ENCODE data around the gene HMGA1. TPM values are rescaled to one million over a fixed set of nuclear protein-coding genes. Genes with fewer than 3 reads are reported as not detected.

The HMGA1 gene
- total RNA-seq, 1 donor from 2014 or later, result 415 TPM

- peak; percentile 81 for DNase-seq (ENCODE audit: low read depth, low spot score)
Measured at GRCh38 chr6:34223956-34224940, 12.4 kb upstream of the HMGA1 start.

- no peak for DNase-seq (ENCODE audit: low read depth, low spot score)
Measured at GRCh38 chr6:34225551-34225950, 11.1 kb upstream of the HMGA1 start.

GRCh38 chr6:34226066-34226465, 10.6 kb upstream of the HMGA1 start:
- no peak for DNase-seq (ENCODE audit: low read depth, low spot score)

GRCh38 chr6:34226731-34227586, 9.7 kb upstream of the HMGA1 start:
- DNase-seq (ENCODE audit: low read depth, low spot score), result no peak

GRCh38 chr6:34227761-34228421, 8.8 kb upstream of the HMGA1 start:
- DNase-seq (ENCODE audit: low read depth, low spot score), result no peak

- no peak for DNase-seq (ENCODE audit: low read depth, low spot score)
Measured at GRCh38 chr6:34229877-34230276, 6.8 kb upstream of the HMGA1 start.

GRCh38 chr6:34230653-34231371, 5.9 kb upstream of the HMGA1 start:
- DNase-seq (ENCODE audit: low read depth, low spot score), result no peak

GRCh38 chr6:34231566-34232336, 4.9 kb upstream of the HMGA1 start:
- DNase-seq (ENCODE audit: low read depth, low spot score), result no peak

- DNase-seq (ENCODE audit: low read depth, low spot score), result no peak
Measured at GRCh38 chr6:34232901-34233300, 3.8 kb upstream of the HMGA1 start.

GRCh38 chr6:34233867-34234266, 2.8 kb upstream of the HMGA1 start:
- DNase-seq (ENCODE audit: low read depth, low spot score), result no peak

GRCh38 chr6:34234667-34235306, 1.9 kb upstream of the HMGA1 start:
- no peak for DNase-seq (ENCODE audit: low read depth, low spot score)

GRCh38 chr6:34235307-34236130, 1.2 kb upstream of the HMGA1 start:
- DNase-seq (ENCODE audit: low read depth, low spot score), result peak; percentile 57

GRCh38 chr6:34236131-34236442, 586 bp upstream of the HMGA1 start:
- DNase-seq (ENCODE audit: low read depth, low spot score), result no peak

- DNase-seq (ENCODE audit: low read depth, low spot score), result no peak
Measured at GRCh38 chr6:34237316-34237721, 646 bp downstream of the HMGA1 start.

GRCh38 chr6:34237722-34238584, 1.3 kb downstream of the HMGA1 start:
- no peak for DNase-seq (ENCODE audit: low read depth, low spot score)

- no peak for DNase-seq (ENCODE audit: low read depth, low spot score)
Measured at GRCh38 chr6:34238585-34239499, 2.2 kb downstream of the HMGA1 start.

GRCh38 chr6:34239500-34239825, 2.8 kb downstream of the HMGA1 start:
- no peak for DNase-seq (ENCODE audit: low read depth, low spot score)
